Sigmoid colon (tissue), 4 donors: ENCODE results near the gene SEMA3G.

Experiments
- CTCF ChIP-seq, 4 experiments: fragments of 450-650 bp in 3 of 4; fragments of 200-600 bp in 1 of 4; IDR thresholded peaks; one replicate each; pipeline ENCODE4 v1.5.1; 2016 to 2019; ENCODE audit warnings: antibody characterized with exemption in 4 of 4, mild to moderate bottlenecking in 3 of 4, moderate library complexity in 2 of 4
- EP300 ChIP-seq, 4 donors: sonication (generic); formaldehyde crosslinking; IDR thresholded peaks; one replicate each; pipeline ENCODE4 v1.6.1; 2017; ENCODE audit warnings: antibody characterized with exemption in 4 of 4
- POLR2A ChIP-seq, 2 donors: fragments of 450-650 bp; IDR thresholded peaks; one replicate each; pipeline ENCODE4 v1.6.1; 2016; ENCODE audit warnings: antibody characterized with exemption in 2 of 2, mild to moderate bottlenecking in 2 of 2, moderate library complexity in 2 of 2
- POLR2AphosphoS5 ChIP-seq, 4 donors: sonication (generic); formaldehyde crosslinking; IDR thresholded peaks; one replicate each; pipeline ENCODE4 v1.6.1; 2017; ENCODE audit warnings: antibody characterized with exemption in 4 of 4

GRCh38 chr3:52437326-52438103 lies 7.4 kb downstream of the SEMA3G start:
- TF ChIP-seq POLR2A (IDR thresholded peaks at IDR 0.05): no peak
- no peak for TF ChIP-seq CTCF (IDR thresholded peaks at IDR 0.05)
- no peak for TF ChIP-seq POLR2AphosphoS5 (IDR thresholded peaks at IDR 0.05)
- TF ChIP-seq EP300 (IDR thresholded peaks at IDR 0.05): no peak
